Panc1 (cell line): ENCODE results near the gene METTL23. TPM values are rescaled to one million over a fixed set of nuclear protein-coding genes. Genes with fewer than 3 reads are reported as not detected.

Source experiments
- ATAC-seq: fragments of 200-7000 bp; cut with Tn5 transposase; 2 replicates; pipeline ENCODE4 v1.9.1; 2020; ENCODE audit warnings: mild to moderate bottlenecking, moderate library complexity
- BruUV-seq: library from RNA; stranded (reverse); fragments of 400-500 nt; replicated peaks from 2 replicates; lab custom pipeline; 2021; lab: Mats Ljungman, UMichigan
- CTCF ChIA-PET: fragments of 300-600 bp; sonication (Branson Sonifier 250); formaldehyde crosslinking; loops from one replicate; lab custom pipeline; 2022; ENCODE audit warnings: antibody characterized with exemption; lab: Charles Lee
- POLR2A ChIA-PET: fragments of 300-600 bp; sonication (Branson Sonifier 250); formaldehyde crosslinking; loops from one replicate; lab custom pipeline; 2022; ENCODE audit warnings: antibody characterized with exemption; lab: Charles Lee
- DNase-seq: peaks from one replicate; pipeline ENCODE4 v3.0.0-alpha.2; 2010; ENCODE audit warnings: low read depth, low spot score
- H3K27ac ChIP-seq: 2 replicates; pipeline ENCODE4 v1.5.1; 2011; ENCODE audit warnings: mild to moderate bottlenecking, low read length, inconsistent platforms
- H3K27me3 ChIP-seq: fragments of 200-500 bp; sonication (Bioruptor generic); 2 replicates; pipeline ENCODE4 v1.6.0; 2014; ENCODE audit warnings: low read length, inconsistent platforms; ENCODE audit not compliant: control insufficient read depth, insufficient read depth
- H3K36me3 ChIP-seq: fragments of 200-500 bp; sonication (Bioruptor generic); 2 replicates; pipeline ENCODE4 v1.5.1; 2014; ENCODE audit warnings: inconsistent platforms, mild to moderate bottlenecking, low read length, moderate library complexity; ENCODE audit not compliant: control insufficient read depth, insufficient read depth
- H3K4me1 ChIP-seq: 2 replicates; pipeline ENCODE4 v1.5.1; 2011; ENCODE audit warnings: inconsistent platforms, mild to moderate bottlenecking, low read length, moderate library complexity; ENCODE audit not compliant: control insufficient read depth, insufficient read depth
- H3K4me3 ChIP-seq, 2 experiments: 2 replicates each; pipeline ENCODE4 v1.5.1; 2011 to 2012; ENCODE audit warnings: low read depth in 2 of 2, low read length in 2 of 2, mild to moderate bottlenecking in 2 of 2, inconsistent platforms in 1 of 2, moderate library complexity in 1 of 2
- H3K9me3 ChIP-seq: fragments of 200-500 bp; sonication (Bioruptor generic); 2 replicates; pipeline ENCODE4 v1.5.1; 2014; ENCODE audit warnings: low read depth, mild to moderate bottlenecking, inconsistent platforms, low read length, moderate library complexity; ENCODE audit not compliant: control insufficient read depth, insufficient read depth
- POLR2AphosphoS5 ChIP-seq: IDR thresholded peaks from 2 replicates; pipeline ENCODE4 v1.6.1; 2012; ENCODE audit warnings: mild to moderate bottlenecking, low read depth, low read length, moderate library complexity
- SIN3A ChIP-seq: IDR thresholded peaks from 2 replicates; pipeline ENCODE4 v1.6.1; 2012; ENCODE audit warnings: low read depth, mild to moderate bottlenecking, low read length, moderate library complexity, borderline replicate concordance; ENCODE audit not compliant: insufficient read depth
- TCF7L2 ChIP-seq: IDR thresholded peaks from 2 replicates; pipeline ENCODE4 v1.6.1; 2011; ENCODE audit warnings: mild to moderate bottlenecking, low read depth, low read length, inconsistent platforms
- in situ Hi-C: cut with HindIII; loops from 2 replicates; pipeline ENCODE4 v1.10.0; 2016; ENCODE audit warnings: low sequenced_read_pairs, low pct_unique_long_range_greater_than_20kb
- intact Hi-C: fragments of 100-400 bp; cut with micrococcal nuclease; formaldehyde crosslinking; loops from one replicate; pipeline ENCODE4 v1.10.0; 2022; ENCODE audit not compliant: unreplicated experiment
- total RNA-seq: library from RNA; stranded (reverse); gene quantifications from one replicate; pipeline ENCODE4 v1.2.1, GENCODE V29; 2021; ENCODE audit not compliant: unreplicated experiment
- TF ChIP-seq, protein P1 (sequence below), 2 experiments: IDR thresholded peaks; 2 replicates each; pipeline ENCODE4 v1.6.1; 2011 to 2012; ENCODE audit warnings: low read depth in 2 of 2, control low read depth in 1 of 2, low read length in 1 of 2, mild to moderate bottlenecking in 1 of 2, moderate library complexity in 1 of 2; ENCODE audit not compliant: insufficient read depth in 1 of 2
- TF ChIP-seq, protein P2 (sequence below): fragments of 450-650 bp; IDR thresholded peaks from 2 replicates; pipeline ENCODE4 v1.5.1; 2017; ENCODE audit warnings: mild to moderate bottlenecking

The METTL23 gene
- total RNA-seq, 1 experiment from 2014 or later, result 42.8 TPM

DNA sequence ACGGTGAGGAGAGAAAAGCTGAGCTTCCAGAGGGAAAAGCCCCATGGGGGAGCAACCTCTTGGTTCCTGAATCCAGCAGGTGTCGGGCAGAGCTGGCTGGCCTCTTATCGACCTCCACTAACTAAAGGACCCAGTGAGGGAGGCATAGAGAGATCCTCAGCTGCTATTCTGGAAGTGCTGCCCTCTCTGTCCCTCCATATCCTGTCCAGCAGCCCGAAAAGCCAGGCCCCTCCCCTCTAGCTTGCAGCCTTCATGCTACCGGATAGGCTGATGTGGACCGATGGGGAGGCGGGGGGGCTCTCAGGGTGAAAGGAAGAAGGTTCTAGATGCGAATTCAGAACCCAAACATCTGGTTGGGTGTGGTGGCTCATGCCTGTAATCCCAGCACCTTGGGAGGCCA lies 40.8 kb upstream of the METTL23 start:
- no peak for TF ChIP-seq SIN3A
- TF ChIP-seq, protein P1, sequence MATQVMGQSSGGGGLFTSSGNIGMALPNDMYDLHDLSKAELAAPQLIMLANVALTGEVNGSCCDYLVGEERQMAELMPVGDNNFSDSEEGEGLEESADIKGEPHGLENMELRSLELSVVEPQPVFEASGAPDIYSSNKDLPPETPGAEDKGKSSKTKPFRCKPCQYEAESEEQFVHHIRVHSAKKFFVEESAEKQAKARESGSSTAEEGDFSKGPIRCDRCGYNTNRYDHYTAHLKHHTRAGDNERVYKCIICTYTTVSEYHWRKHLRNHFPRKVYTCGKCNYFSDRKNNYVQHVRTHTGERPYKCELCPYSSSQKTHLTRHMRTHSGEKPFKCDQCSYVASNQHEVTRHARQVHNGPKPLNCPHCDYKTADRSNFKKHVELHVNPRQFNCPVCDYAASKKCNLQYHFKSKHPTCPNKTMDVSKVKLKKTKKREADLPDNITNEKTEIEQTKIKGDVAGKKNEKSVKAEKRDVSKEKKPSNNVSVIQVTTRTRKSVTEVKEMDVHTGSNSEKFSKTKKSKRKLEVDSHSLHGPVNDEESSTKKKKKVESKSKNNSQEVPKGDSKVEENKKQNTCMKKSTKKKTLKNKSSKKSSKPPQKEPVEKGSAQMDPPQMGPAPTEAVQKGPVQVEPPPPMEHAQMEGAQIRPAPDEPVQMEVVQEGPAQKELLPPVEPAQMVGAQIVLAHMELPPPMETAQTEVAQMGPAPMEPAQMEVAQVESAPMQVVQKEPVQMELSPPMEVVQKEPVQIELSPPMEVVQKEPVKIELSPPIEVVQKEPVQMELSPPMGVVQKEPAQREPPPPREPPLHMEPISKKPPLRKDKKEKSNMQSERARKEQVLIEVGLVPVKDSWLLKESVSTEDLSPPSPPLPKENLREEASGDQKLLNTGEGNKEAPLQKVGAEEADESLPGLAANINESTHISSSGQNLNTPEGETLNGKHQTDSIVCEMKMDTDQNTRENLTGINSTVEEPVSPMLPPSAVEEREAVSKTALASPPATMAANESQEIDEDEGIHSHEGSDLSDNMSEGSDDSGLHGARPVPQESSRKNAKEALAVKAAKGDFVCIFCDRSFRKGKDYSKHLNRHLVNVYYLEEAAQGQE (IDR thresholded peaks at IDR 0.05; ENCODE audit: insufficient read depth in 1 of 2, low read depth in 2 of 2, low read length in 1 of 2), result no peak
- BruUV-seq, result no TSS peak
- DNase-seq (no peak), ATAC-seq (no peak)
- H3K36me3 ChIP-seq, result no peaks in the 10 kb centered on the region
- H3K4me1 ChIP-seq, result peaks cover 25% of the 10 kb centered on the region
- in situ Hi-C loops (no loop called here), intact Hi-C loops (no loop called here)
- H3K27ac ChIP-seq, result no peak overlapping the region
- H3K27me3 ChIP-seq, result no peaks in the 10 kb centered on the region
- ChIA-PET POLR2A (interaction anchor here (0.5 kb wide), 1 partner anchor 321 kb away, joined by 4 read pairs; no protein-coding TSS in a partner anchor), CTCF (no interaction called here)
- H3K4me3 ChIP-seq, result no peak overlapping the region
- no peaks in the 10 kb centered on the region for H3K9me3 ChIP-seq

DNA sequence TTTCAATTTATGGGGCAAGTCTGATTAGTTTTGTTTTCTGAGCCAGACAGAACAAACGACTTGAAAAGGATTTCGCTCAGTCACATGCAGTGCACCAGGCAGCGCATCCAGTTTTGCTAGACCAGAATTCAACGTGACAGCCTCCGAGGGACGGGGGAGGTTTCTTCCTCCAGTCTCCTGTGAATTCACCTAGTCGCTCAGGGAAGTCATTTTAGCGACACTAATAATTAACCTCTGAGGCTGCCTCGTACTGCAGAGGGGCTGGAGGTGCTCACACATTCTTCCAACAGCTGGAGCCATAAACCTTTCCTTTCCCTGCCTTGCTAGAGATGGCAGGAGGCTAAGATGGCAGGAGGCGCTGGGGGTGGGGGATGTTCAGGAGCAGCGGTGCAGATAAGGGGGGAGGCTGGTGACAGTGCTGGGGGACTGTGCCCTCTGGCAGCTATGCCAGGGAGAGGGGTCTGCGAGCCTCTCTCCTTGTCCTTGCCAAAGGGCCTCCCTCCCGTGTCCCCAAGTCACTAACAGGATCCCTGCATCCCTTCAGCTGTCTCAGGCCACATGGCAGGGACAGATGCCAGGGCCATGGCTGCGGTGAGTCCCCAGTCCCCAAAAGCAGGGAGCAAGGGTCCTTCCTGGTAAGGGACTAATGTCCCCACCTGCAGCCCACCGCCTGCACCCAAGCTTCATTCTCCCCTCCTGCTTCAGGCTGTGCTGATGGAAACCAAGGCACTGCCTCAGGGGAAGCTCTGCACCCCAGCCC lies 39.9 kb upstream of the METTL23 start:
- POLR2A ChIA-PET, result no interaction called here
- in situ Hi-C loops, result no loop called here
- TF ChIP-seq TCF7L2, result no peak
- TF ChIP-seq, protein P2, sequence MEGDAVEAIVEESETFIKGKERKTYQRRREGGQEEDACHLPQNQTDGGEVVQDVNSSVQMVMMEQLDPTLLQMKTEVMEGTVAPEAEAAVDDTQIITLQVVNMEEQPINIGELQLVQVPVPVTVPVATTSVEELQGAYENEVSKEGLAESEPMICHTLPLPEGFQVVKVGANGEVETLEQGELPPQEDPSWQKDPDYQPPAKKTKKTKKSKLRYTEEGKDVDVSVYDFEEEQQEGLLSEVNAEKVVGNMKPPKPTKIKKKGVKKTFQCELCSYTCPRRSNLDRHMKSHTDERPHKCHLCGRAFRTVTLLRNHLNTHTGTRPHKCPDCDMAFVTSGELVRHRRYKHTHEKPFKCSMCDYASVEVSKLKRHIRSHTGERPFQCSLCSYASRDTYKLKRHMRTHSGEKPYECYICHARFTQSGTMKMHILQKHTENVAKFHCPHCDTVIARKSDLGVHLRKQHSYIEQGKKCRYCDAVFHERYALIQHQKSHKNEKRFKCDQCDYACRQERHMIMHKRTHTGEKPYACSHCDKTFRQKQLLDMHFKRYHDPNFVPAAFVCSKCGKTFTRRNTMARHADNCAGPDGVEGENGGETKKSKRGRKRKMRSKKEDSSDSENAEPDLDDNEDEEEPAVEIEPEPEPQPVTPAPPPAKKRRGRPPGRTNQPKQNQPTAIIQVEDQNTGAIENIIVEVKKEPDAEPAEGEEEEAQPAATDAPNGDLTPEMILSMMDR, result no peak
- TF ChIP-seq, protein P1 (IDR thresholded peaks at IDR 0.05; ENCODE audit: insufficient read depth in 1 of 2, low read depth in 2 of 2, low read length in 1 of 2), result no peak
- no peak for TF ChIP-seq POLR2AphosphoS5
- no peak for TF ChIP-seq SIN3A
- no peak overlapping the region for H3K4me3 ChIP-seq
- DNase-seq (no peak), ATAC-seq (no peak)
- H3K27me3 ChIP-seq, result no peaks in the 10 kb centered on the region
- no TSS peak for BruUV-seq
- H3K9me3 ChIP-seq, result no peaks in the 10 kb centered on the region
- no peak overlapping the region for H3K27ac ChIP-seq
- H3K4me1 ChIP-seq, result peaks cover 29% of the 10 kb centered on the region
- intact Hi-C loops, result no loop called here
- CTCF ChIA-PET, result no interaction called here
- no peaks in the 10 kb centered on the region for H3K36me3 ChIP-seq
